GM18511 (cell line): ENCODE data around the gene CS.
A peak's percentile ranks its signal among the peaks of the same experiment; 100 is the strongest.
"Not testable (repeated sequence)": the region's sequence is repeated elsewhere in the genome, so short reads cannot be mapped to it uniquely, and the experiment has no call there.

Experiments used
- ATAC-seq: cut with Tn5 transposase; IDR thresholded peaks from one replicate; pipeline ENCODE4 v1.9.1; 2021; ENCODE audit warnings: mild to moderate bottlenecking, moderate library complexity; ENCODE audit not compliant: unreplicated experiment

CS gene

DNA sequence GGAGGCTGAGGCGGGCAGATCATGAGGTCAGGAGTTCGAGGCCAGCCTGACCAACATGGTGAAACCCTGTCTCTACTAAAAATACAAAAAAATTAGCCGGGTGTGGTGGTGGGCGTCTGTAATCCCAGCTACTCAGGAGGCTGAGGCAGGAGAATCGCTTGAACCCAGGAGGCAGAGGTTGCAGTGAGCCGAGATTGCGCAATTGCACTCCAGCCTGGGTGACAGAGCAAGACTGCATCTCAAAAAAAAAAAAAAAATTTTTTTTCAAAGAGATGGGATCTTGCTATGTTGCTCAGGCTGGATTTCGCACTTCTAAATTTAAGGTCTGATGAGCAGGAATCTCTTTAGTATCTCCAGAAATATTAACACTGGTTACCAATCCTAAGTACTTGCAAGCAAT, 21.5 kb upstream of the CS start:
- ATAC-seq: not testable (repeated sequence)

DNA sequence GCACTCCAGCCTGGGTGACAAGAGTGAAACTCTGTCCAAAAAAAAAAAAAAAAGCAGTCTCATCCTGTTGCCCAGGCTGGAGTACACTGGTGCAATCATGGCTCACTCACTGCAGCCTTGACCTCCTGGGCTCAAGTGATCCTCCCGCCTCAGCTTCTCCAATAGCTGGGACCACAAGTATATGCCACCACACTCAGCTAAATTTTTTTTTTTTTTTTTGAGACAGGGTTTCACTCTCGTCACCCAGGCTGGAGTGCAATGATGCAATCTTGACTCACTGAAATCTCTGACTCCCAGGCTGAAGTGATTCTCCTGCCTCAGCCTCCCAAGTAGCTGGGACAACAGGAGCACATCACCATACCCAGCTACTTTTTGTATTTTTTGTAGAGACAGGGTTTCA, 20.9 kb upstream of the CS start:
- ATAC-seq: no peak

DNA sequence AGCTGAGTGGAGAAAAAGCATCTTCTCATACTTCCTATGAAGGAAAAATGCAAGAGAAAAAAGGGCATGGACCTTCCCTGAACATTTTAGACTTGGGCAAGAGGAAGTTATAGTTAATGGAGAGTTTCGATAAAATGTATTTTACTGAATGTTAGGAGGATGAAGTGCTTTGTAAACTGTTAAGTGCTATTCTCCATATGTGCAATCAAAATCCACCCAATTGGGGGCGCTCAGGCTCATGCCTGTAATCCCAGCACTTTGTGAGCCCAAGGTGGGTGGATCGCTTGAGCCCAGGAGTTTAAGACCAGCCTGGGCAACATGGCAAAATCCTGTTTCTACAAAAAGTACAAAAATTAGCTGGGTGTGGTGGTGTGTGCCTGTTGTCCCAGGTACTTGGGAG, 17.5 kb upstream of the CS start:
- no peak for ATAC-seq

DNA sequence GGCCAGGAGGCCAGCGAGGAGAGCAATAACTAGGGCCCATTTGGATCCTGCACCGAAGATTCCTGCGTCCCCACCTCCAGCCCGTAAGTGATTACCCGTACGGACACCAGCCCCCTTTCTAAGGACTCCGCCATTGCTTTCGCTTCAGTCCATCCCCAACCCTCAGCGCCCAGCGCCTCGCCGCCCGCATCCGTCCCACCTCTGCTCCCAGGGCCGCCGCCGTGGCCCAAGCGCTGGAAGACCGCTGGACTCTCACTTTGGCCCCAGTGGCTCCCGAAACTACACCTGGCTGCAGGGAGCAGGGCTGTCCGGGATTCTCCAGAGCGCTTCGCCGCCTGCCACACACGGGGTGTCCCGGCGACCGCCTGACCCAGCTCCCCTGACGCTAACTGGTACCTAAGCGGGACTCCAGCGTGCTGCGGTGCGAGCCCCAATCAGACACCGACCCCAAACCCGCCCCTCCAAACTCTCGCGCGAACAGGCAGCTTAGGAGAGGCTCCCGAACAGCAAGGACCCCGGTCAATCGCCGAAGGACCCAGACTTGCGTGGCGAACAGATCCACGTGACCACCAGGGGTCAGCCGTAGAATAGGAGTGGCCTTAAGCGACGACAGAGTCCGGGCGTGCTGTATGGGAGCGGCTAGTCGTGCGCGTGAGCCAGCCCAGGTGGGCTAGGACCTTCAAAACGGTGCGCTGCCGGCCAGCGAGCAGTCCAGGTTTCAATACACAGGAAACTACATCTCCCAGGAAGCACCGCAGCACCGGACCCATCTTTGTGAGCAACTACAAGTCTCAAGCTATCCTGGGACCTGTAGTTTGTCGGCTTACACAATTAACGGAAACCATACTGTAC, 15.7 kb upstream of the CS start, which contains the start of gene CNPY2:
Gene CNPY2 (minus strand): TSS at position 367 of the 852 bp plus-strand sequence. CDS start 771 bp downstream, outside the sequence.
- ATAC-seq: peak; percentile 92

DNA sequence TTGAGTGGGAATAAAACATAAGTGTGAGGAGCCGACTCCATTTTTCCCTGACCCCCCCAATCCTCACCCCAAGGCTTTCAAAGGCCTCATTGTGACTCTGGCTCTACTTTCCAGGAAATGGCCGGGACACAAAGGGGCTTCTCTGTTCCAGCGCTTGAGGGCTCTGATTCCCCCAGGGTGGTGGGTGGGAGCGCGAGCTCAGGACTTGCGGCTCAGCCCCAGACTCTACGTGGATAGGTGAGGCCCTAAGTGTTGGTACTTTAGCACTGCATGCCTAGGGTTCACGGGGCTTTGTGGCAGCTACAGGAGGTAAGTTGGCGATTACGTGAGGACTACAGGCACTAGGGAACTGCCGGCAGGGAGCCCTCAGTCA, 15.1 kb upstream of the CS start:
- no peak for ATAC-seq

DNA sequence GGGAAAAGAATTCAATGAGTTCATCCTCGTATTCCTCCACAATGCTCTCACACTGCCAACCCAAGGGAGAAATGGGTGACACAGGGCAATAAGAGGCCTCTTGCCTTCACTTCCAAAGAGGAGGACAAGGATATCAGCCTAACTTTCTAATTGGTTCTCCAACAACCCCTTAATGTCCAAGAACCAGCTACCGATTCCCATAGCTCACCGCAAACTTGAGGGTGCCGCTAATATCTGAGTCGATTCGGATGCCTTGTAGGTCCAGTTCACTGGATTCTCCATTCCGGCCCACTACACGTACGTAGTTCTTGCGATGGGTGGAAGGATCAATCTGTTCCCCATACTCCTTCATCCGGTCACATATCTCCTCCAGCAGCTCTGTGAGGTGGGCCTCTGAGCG, 10.9 kb upstream of the CS start:
- no peak for ATAC-seq

DNA sequence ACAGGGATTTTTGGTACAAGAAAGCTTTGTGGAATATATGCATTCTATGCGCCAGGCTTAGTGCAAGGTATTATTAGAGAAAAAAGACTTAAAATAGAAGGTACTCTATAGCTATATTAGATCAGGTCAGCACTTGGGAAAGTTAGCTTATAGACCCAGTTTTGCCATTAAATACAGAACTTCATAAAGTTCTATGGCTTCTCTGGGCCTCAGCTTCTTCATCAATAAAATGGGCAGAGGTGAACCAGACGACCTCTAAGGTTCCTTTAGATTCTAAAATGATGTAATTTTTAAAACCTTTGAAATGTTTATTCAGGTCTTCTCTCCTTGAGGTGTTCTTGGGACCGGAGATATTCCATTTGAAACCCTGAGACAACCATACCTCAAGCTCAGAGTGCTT, 8.6 kb upstream of the CS start:
- ATAC-seq: no peak

DNA sequence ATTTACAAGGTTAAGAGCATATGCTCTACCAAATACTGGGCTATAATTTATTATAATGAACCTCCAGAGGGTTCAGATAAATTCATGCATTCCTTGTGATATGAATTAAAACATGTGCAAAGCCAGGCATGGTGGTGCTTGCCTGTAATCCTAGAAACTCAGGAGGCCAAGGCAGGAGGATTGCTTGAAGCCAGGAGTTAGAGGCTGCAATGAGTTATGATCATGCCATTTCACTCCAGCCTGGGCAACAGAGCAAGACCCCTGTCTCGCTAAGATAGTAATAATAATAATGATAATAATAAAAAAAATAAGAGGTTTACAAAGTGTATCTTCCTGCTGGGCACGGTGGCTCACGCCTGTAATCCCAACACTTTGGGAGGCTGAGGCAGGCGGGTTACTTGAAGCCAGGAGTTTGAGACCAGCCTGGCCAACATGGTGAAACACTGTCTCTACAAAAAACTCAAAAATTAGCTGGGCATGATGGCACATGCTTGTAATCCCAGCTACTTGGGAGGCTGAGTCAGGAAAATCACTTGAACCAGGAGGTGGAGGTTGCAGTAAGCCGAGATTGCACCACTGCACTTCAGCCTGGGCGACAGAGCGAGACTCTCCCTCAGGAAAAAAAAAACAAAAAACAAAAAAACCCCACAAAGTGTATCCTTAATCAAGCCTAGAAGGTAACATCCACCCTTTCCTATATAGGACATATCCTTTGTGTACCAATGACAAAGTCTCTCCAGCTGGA, 7.3 kb upstream of the CS start:
- no peak for ATAC-seq

DNA sequence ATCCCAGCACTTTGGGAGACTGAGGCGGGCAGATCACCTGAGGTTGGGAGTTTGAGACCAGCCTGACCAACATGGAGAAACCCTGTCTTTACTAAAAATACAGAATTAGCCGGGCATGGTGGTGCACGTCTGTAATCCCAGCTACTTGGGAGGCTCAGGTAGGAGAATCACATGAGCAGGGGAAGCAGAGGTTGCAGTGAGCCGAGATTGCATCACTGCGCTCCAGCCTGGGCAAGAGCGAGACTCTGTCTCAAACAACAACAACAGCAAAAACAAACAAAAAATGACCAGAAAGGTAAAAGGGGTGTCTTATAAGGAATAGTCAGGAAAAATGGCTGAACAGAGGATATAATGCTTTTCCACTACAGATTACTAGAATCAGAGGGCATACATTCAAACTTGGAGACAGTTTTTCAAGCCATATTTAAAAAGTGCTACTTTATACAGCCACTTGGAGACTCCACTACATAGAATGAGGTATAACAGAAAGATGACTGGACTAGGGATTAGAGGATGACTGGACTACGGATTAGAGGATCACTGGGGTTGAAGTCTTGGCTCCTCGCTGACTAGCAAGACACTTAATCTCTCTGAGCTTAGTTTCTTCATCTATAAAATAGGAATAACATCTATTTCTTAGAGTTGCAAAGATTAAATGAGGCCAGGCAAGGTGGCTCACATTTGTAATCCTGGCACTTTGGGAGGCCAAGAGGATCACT, 4.9 kb upstream of the CS start:
- ATAC-seq: no peak

DNA sequence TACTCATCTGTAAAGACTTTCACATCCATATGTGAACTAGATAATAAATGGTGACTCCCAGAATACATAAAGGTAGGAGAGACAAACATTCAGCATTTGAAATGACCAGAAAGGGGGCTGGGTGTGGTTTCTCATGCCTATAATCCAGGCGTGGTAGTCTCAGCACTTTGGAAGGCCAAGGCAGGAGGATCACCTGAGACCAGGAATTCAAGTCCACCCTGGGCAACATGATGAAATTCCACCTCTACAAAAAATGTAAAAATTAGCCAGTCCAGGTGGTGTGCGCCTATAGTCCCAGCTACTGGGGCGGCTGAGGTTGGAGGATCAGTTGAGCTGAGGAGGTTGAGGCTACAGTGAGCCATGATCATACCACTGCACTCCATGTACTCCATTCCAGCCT, 4.1 kb upstream of the CS start:
- no peak for ATAC-seq

DNA sequence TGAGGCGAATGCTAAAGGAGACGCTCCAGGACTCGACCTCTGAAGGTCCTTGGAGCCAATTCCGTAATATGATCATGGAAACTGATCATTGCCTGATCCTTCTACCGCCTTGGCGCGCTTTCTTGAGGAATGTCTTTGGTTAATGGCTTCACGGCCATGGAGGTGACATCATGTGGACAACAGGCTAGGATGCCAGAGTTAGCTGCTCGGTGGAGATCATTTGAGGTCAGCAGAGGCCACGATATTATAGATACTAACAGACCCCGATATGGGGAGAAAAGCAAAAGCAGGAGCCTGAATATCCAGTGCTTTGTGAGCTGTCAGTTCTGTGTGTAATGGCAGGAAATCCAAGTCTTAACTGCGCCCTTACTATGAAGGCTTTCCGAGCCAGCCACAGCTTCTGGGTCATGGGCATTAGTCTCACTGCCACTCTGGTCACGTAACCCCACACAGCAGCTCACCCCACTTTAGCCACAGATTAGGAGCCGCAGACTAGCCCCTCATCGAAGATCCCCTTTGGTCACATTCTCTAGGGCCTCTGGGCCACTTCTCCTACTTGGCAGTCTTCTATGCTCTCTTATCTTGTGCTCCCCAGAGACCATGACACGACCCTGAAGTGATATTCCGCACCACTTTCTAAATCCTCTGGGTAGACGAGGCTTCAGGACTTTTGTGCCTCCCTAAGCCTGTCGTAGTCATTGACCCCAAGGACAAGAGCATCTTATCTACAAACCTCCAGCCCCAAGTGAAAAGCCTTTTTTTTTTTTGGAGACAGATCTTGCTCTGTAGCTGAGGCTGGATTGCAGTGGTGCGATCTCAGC, 724 bp upstream of the CS start:
- no peak for ATAC-seq

DNA sequence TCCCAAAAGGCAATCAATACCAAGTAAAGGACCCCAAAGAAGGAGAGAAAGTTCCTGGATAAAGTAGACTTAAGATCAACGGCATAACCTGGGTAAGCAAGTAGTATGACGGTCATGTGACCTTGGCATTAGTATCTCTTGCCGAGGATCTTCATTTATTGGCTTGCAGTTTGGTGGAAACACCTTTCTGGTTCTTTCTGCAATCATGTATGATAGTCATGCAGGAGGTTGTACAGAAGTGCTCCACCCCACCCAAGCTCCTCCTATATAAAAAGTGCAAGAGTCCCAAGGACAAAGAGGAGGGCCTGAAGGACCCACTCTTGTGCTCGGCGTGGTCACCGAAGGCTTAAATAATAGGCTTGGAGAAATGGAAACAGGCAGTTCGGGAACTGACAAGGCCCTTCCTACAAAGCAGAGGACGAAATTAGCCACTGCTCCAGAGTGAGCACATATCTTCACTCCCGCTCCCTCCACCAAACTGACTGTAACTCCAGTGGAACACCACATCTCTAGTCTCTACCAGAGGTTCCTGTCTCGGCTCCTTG, 750 bp downstream of the CS start:
- peak; percentile 3 for ATAC-seq

DNA sequence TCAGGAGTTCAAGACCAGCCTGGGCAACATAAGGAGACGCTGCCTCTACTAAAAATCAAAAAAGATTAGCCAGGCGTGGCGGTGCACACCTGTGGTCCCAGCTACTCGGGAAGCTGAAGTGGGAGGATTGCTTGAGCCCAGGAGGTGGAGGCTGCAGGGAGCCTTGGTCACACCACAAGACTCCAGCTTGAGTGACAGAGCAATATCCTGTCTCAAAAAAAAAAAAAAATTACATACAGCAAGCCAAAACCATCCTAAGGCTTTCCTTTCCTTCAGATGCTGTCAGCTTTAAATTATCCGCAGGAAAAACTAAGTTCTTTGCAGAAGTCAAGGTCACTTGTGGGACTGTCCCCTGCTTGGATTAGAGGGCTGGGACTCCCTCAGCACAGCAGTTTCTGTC, 1.3 kb downstream of the CS start:
- ATAC-seq: no peak

DNA sequence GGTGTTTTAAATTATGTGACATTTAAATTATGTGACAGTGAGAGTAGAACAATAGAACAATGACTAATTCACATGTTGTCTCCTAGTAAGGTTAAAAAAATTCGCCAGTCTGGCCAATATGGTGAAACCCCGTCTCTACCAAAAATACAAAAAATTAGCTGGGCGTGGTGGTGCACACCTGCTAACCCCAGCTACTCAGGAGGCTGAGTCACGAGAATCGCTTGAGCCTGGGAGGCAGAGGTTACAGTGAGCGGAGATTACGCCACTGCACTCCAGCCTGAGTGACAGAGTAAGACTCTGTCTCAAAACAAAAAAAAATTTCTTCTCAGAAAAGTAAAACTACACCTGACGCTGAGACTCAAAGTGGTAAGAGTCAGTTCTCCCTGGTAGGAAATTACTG, 2.7 kb downstream of the CS start:
- no peak for ATAC-seq

DNA sequence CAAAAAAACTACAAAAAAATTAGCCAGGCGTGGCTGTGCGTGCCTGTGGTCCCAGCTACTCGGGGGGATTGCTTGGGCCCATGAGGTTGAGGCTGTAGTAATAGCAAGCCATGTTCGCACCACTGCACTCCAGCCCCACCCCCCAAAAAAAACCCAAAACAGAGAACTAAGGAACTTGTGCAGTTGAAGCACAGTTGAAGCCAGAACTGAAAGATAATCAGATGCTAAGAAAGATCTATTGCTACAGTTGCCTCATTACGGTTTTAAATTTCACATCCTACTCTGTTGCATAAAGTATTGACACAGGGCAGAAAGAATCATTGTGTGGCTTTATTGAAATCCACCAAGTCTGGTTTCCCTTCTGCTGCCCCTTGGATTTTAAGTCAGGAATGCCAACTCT, 3.8 kb downstream of the CS start:
- ATAC-seq: no peak

DNA sequence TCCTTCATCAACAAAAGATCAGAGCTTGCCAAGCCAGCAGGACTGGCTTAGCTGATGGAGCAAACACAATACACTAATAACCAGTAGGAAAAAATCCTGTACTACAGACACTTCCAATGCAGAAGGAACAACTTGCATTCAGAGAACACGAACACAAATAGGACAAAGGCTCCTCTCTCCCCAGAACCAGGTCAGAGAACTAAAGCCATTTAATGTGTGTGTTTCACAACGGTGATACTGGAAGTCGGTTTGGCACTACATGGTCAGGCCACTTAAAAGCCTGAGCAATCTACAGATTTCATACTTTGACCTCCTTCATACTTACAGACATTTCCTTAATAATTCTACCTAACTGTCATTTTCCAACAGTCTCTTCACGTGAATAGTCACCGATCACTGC, 6.3 kb downstream of the CS start:
- ATAC-seq: no peak

DNA sequence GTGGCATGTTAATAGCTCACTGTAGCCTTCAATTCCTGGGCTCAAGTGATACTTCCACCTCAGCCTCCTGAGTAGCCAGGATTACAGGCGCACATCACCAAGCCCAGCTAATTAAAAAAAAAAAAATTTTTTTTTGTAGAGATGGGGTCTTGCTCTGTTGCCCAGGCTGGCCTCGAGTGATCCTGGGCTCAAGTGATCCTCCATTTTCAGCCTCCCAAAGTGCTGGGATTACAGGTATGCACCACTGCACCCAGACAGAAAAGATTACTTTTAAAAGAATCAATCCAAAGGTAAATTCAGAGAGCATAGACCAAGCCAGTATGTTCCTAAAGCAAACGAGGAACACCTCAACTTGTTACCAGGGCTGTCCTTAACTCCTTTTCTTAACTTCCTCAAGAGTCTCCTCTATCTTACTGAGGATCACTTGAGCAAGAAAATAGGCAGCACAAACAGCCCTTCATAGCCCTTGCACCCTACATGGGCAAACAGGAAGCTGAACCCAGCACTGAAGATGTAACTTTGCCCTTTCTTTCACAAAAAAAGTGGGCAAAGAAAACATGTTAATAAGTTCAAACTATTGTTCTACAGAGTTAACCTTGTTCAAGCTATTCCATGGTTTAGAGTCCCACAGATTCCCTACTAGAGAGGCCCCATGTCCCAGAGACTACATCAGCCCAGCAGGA, 11.3 kb downstream of the CS start:
- ATAC-seq: no peak

DNA sequence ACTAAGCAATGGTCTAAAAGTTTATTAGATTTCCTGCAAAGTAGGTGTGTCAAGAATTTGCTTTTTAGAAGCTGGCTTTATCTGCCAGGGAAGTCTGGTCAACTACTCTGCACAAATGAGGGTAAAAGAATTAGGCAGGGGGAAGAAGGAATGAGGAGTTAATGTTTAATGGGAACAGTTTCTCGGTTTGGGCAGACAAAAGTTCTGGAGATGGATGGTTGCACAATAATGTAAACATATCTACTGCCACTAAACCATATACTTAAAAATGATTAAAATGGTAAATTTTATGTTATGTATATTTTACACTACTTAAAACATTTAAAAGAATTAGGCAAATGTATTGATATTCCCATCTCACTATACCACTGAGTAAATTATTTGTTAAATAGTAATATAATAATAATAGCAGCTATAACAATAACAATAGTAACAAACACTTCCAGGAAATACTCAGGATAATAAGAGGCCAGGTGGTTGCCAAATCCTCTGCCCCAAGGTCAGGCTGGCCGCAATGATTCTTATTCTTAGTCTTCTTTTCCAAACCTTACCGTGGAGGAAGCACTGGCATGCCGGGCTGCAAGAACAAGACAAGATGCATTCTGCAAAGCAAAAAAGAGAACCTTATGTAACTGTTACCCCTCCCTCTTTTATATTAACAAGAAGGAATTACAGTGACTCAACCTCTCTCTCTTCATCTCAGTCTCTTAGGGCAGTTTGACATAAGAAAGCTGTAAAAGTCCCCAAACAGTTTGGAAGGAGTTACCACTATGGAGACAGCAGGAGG, 13.9 kb downstream of the CS start:
- no peak for ATAC-seq

DNA sequence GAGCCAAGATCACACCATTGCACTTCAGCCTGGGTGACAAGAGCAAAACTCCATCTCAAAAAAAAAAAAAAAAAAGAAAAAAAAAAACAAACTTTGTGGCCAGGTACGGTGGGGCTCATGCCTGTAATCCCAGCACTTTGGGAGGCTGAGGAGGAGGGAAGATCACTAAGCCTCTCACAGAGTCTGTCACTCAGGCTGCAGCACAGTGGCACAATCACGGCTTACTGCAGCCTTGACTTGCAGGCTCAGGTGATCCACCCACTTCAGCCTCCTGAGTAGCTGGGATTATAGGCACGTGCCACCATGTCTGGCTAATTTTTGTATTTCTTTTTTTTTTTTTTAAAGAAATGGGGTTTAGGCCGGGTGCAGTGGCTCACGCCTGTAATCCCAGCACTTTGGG, 15.9 kb downstream of the CS start:
- ATAC-seq: not testable (repeated sequence)
